ENCODE data around the gene PRKCH.
"Not testable (repeated sequence)": the region's sequence is repeated elsewhere in the genome, so short reads cannot be mapped to it uniquely, and the experiment has no call there.

Gene PRKCH

DNA sequence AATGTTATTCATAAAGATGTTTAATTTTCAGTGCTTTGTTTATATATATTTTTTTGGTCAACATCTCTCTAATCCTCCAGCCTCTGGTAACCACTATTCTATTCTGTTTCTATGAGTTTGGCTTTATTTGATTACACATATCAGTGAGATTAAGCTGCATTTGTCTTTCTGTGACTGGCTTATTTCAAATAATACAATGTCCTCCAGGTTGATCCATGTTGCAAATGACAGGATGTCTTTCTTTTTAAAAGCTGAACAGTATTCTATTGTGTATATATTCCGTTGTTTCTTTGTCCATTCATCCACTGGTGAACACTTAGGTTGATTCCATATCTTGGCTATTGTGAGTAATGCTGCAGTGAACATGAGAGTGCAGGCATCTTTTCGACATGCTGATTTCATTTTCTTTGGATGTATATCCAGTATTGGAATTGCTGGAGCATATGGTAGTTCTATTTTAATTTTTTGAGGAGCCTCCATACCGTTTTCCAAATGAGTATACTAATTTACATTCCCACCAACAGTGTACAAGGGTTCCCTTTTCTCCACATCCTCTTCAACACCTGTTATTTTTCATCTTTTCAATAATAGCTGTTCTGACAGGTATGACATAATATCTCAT lies 142.4 kb downstream of the PRKCH start:
- DNase-seq (ENCODE audit: low read depth), result no peak
- in situ Hi-C loops (cut with HindIII; ENCODE audit: low sequenced_read_pairs), result no loop called here
- no peak overlapping the region for H3K4me3 ChIP-seq (ENCODE audit: low read depth, low read length)

DNA sequence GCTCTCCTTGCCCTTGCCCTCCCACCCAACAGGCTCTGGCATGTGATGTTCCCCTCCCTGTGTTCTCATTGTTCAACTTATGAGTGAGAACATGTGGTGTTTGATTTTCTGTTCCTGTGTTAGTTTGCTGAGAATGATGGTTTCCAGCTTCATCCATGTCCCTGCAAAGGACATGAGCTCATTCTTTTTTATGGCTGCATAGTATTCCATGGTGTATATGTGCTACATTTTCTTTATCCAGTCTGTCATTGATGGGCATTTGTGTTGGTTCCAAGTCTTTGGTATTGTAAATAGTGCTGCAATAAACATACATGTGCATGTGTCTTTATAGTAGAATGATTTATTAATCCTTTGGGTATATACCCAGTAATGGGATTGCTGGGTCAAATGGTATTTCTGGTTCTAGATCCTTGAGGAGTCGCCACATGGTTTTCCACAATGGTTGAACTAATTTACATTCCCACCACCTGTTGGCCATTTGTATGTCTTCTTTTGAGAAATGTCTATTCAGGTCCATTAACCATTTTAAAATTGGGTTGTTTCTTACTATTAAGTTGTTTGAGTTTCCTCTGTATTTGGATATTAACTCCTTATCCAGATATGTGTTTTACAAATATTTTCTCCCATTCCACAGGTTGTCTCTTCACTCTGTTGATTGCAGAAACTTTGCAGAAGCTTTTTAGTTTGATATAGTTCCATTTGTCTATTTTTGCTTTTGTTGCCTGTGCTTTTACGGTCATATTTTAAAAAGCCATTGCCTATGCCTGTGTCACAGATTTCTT lies 143.4 kb downstream of the PRKCH start:
- in situ Hi-C loops (cut with HindIII; ENCODE audit: low sequenced_read_pairs); DNase-seq (ENCODE audit: low read depth); H3K4me3 ChIP-seq (ENCODE audit: low read depth, low read length): not testable (repeated sequence)

More for the DNA sequence above, 142.4 kb downstream of the PRKCH start:
- TF ChIP-seq, protein P1, sequence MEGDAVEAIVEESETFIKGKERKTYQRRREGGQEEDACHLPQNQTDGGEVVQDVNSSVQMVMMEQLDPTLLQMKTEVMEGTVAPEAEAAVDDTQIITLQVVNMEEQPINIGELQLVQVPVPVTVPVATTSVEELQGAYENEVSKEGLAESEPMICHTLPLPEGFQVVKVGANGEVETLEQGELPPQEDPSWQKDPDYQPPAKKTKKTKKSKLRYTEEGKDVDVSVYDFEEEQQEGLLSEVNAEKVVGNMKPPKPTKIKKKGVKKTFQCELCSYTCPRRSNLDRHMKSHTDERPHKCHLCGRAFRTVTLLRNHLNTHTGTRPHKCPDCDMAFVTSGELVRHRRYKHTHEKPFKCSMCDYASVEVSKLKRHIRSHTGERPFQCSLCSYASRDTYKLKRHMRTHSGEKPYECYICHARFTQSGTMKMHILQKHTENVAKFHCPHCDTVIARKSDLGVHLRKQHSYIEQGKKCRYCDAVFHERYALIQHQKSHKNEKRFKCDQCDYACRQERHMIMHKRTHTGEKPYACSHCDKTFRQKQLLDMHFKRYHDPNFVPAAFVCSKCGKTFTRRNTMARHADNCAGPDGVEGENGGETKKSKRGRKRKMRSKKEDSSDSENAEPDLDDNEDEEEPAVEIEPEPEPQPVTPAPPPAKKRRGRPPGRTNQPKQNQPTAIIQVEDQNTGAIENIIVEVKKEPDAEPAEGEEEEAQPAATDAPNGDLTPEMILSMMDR (IDR thresholded peaks at IDR 0.05; ENCODE audit: low read depth, low read length, missing control alignments), result no peak

DNA sequence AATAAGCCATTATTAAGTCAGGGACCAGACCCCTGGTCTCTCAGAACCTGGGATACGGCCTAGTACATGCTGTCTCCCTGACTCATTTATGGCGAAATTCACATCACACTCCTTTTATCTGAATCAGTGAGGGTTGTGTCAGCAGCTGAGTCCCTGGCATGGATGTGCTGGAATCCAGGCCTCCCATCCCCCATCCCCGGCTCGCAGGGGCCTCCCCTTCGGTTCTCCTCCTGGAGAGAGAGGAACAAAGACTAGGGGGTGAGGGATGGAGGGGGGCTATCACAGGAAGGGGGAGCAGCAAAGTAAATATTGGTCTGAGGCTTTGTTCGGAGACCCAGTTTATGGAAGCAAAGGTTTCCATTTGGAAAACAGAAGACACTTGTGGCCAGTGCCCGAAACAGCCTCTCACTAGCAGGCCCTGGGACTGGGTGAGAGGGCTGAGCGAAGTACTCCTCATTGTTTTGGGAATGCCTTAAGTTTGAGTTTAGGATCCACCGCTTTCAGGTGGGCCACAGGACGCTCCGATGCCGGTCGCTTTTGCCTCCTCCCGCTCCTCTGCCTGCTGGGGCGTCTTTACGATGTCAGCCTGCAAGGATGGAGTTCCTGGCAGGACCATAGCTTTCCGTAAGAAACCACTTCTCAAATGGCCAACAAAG lies 145.0 kb downstream of the PRKCH start:
- no peak overlapping the region for H3K4me3 ChIP-seq (ENCODE audit: low read depth, low read length)
- in situ Hi-C loops (cut with HindIII; ENCODE audit: low sequenced_read_pairs), result no loop called here
- peak; percentile 82 for DNase-seq (ENCODE audit: low read depth)
- TF ChIP-seq, protein P1 (IDR thresholded peaks at IDR 0.05; ENCODE audit: low read depth, low read length, missing control alignments), result no peak

DNA sequence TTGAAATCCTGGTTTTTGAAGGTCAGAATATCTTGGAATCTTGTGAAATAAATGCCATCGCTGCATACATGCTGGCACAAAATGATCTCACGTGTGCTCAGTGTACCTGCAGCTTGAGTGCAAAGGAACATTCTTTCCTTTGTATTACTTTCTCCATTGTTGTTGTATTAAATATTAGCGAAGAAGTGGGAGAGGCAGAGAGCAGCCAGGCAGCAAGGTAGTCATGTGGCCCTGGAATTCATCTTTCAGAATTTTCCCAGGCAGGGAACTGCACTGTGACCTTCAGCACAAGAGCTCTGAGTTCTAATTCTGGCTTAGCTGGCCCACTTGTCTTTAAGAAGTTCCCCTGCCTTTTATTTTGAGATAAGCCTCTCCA lies 145.5 kb downstream of the PRKCH start:
- in situ Hi-C loops (cut with HindIII; ENCODE audit: low sequenced_read_pairs), result no loop called here
- no peak overlapping the region for H3K4me3 ChIP-seq (ENCODE audit: low read depth, low read length)
- DNase-seq (ENCODE audit: low read depth), result no peak
- TF ChIP-seq, protein P1 (IDR thresholded peaks at IDR 0.05; ENCODE audit: low read depth, low read length, missing control alignments), result no peak

DNA sequence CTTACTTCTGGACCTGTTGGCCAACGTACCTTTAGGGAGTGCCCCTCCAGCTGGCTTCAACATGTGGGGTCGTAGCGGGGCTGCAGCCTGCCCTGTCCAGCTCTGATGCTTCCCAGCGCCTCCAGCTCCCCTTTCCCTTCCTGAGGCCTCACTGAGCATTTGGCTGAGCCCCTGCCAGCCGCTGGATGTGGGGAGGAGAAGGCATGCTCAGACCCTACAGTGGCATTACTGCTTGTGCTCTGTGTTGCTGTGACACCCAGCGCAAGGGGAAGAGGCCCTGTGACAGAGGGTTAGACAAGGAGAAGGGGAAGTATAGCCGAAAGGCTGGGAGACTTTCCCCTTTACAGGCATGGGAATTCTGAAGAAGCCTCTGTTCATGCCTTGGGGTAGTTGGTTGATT lies 145.9 kb downstream of the PRKCH start:
- H3K4me3 ChIP-seq (ENCODE audit: low read depth, low read length), result no peak overlapping the region
- in situ Hi-C loops (cut with HindIII; ENCODE audit: low sequenced_read_pairs), result no loop called here
- TF ChIP-seq, protein P1 (IDR thresholded peaks at IDR 0.05; ENCODE audit: low read depth, low read length, missing control alignments), result no peak
- DNase-seq (ENCODE audit: low read depth), result no peak

DNA sequence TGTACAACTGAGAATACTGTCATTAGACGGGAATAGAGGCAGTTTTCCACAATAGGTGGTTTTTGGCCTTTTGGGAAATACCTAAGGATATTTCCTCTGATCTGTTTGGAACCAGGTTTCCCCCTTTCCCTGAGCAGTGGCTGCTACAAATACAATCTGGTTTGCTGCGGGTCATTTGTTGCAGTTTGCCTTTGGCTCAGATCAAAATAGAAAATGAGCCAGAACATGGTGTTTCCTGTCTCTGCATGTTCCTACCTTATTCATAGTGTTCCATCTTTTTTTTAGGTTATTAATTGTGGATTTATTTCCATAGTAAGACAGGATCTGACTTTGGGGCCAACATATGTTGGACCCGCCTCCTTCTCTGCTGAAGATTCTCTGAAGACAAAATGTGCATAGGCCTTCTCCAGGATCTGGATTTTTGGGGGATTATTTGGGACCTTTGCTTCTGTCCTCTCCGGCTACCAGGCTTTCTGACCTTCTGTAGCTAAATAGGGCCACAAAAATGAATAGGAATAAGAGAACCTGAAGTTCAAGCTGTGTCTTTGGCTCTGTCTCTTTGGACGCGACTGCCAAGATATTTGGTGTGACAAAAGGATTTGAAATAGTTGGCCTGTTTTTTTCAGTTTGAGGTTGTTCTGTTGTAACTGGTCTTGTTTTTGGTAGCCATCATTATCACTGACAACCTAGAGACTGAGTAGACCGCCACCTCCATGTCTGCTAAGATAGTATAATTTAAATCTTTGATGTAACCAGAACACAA lies 146.9 kb downstream of the PRKCH start:
- TF ChIP-seq, protein P1 (IDR thresholded peaks at IDR 0.05; ENCODE audit: low read depth, low read length, missing control alignments), result no peak
- no peak overlapping the region for H3K4me3 ChIP-seq (ENCODE audit: low read depth, low read length)
- in situ Hi-C loops (cut with HindIII; ENCODE audit: low sequenced_read_pairs), result no loop called here
- DNase-seq (ENCODE audit: low read depth), result peak; percentile 68

All from astrocyte of the cerebellum (primary cell).